Endothelial cell (in vitro differentiated cells): ENCODE results near the gene UBXN10. TPM values are rescaled to one million over a fixed set of nuclear protein-coding genes. Genes with fewer than 3 reads are reported as not detected.

Experiments
- DNase-seq: peaks from one replicate; pipeline ENCODE4 v3.0.0; 2021; ENCODE audit warnings: low spot score
- H3K27ac Mint-ChIP-seq: one replicate; pipeline ENCODE4 v1.8.0; 2021; ENCODE audit warnings: mixed read lengths, inconsistent platforms; ENCODE audit not compliant: unreplicated experiment
- H3K27me3 Mint-ChIP-seq: one replicate; pipeline ENCODE4 v1.8.0; 2021; ENCODE audit warnings: mild to moderate bottlenecking, moderate library complexity, mixed read lengths, inconsistent platforms; ENCODE audit not compliant: unreplicated experiment
- H3K36me3 Mint-ChIP-seq: one replicate; pipeline ENCODE4 v1.8.0; 2021; ENCODE audit warnings: mild to moderate bottlenecking, low read depth, mixed read lengths, inconsistent platforms; ENCODE audit not compliant: unreplicated experiment
- H3K4me1 Mint-ChIP-seq: one replicate; pipeline ENCODE4 v1.8.0; 2021; ENCODE audit warnings: mild to moderate bottlenecking, mixed read lengths, inconsistent platforms; ENCODE audit not compliant: unreplicated experiment
- H3K4me3 Mint-ChIP-seq: one replicate; pipeline ENCODE4 v1.8.0; 2021; ENCODE audit warnings: mild to moderate bottlenecking, mixed read lengths, inconsistent platforms; ENCODE audit not compliant: unreplicated experiment
- H3K9me3 Mint-ChIP-seq: one replicate; pipeline ENCODE4 v1.8.0; 2021; ENCODE audit warnings: mixed read lengths, inconsistent platforms; ENCODE audit not compliant: unreplicated experiment
- CTCF ChIP-seq: fragments of 200-600 bp; sonication (generic); IDR thresholded peaks from one replicate; pipeline ENCODE4 v1.5.0; 2021; ENCODE audit warnings: antibody characterized with exemption; ENCODE audit not compliant: unreplicated experiment
- total RNA-seq: library from RNA; stranded (reverse); fragmentation: NEBNext Ultra II Directional; extraction: Animal tissue kit (Norgen Biotek cat#: 25700); gene quantifications from one replicate; pipeline ENCODE4 v1.2.1, GENCODE V29; 2021; ENCODE audit not compliant: unreplicated experiment

UBXN10 gene
- total RNA-seq, 1 donor from 2014 or later: 0.13 TPM

GRCh38 chr1:20168564-20169491 is 17.1 kb upstream of the UBXN10 start:
- peaks cover 6% of the 10 kb centered on the region for H3K4me1 Mint-ChIP-seq
- peaks cover 12% of the 10 kb centered on the region for H3K36me3 Mint-ChIP-seq
- TF ChIP-seq CTCF: no peak
- no peak overlapping the region for H3K27ac Mint-ChIP-seq
- H3K27me3 Mint-ChIP-seq: peaks cover 16% of the 10 kb centered on the region
- peaks cover 7% of the 10 kb centered on the region for H3K9me3 Mint-ChIP-seq
- no peak overlapping the region for H3K4me3 Mint-ChIP-seq
- DNase-seq: no peak

- Mint-ChIP-seq H3K4me1 (peaks cover 6% of the 10 kb centered on the region), H3K27ac (no peak overlapping the region), H3K27me3 (peaks cover 14% of the 10 kb centered on the region), H3K4me3 (no peak overlapping the region), H3K9me3 (peaks cover 5% of the 10 kb centered on the region), H3K36me3 (peaks cover 8% of the 10 kb centered on the region)
- DNase-seq: no peak
- no peak for TF ChIP-seq CTCF
Measured at GRCh38 chr1:20169932-20170331, 16.0 kb upstream of the UBXN10 start.

GRCh38 chr1:20172033-20172590 is 13.8 kb upstream of the UBXN10 start:
- no peak for DNase-seq
- Mint-ChIP-seq H3K4me3 (no peak overlapping the region), H3K27me3 (peaks cover 10% of the 10 kb centered on the region), H3K36me3 (peaks cover 3% of the 10 kb centered on the region), H3K4me1 (peaks cover 2% of the 10 kb centered on the region), H3K27ac (no peak overlapping the region), H3K9me3 (no peaks in the 10 kb centered on the region)
- TF ChIP-seq CTCF: no peak

GRCh38 chr1:20174937-20175666 is 10.8 kb upstream of the UBXN10 start:
- no peak for TF ChIP-seq CTCF
- H3K27ac Mint-ChIP-seq: no peak overlapping the region
- H3K27me3 Mint-ChIP-seq: peaks cover 6% of the 10 kb centered on the region
- H3K4me1 Mint-ChIP-seq: no peaks in the 10 kb centered on the region
- no peak overlapping the region for H3K4me3 Mint-ChIP-seq
- H3K9me3 Mint-ChIP-seq: no peaks in the 10 kb centered on the region
- H3K36me3 Mint-ChIP-seq: no peaks in the 10 kb centered on the region
- no peak for DNase-seq
